Endothelial cell of umbilical vein (primary cell): Measurements from ENCODE around the gene PRUNE2. TPM values are rescaled to one million over a fixed set of nuclear protein-coding genes. Genes with fewer than 3 reads are reported as not detected.

Experiments used
- BruUV-seq: library from RNA; stranded (reverse); fragments of 400-500 nt; replicated peaks from 2 replicates; lab custom pipeline; 2021; lab: Mats Ljungman, UMichigan
- CTCF ChIA-PET: fragments of 300-600, 350-600 bp; sonication (Branson Sonifier 250); formaldehyde crosslinking; loops from one replicate; lab custom pipeline; 2021; ENCODE audit warnings: antibody characterized with exemption, inconsistent platforms; lab: Charles Lee
- POLR2A ChIA-PET: fragments of 300-600, 350-600 bp; sonication (Branson Sonifier 250); formaldehyde crosslinking; loops from one replicate; lab custom pipeline; 2021; ENCODE audit warnings: antibody characterized with exemption, inconsistent platforms; lab: Charles Lee
- DNase-seq: peaks from one replicate; pipeline ENCODE4 v3.0.0-alpha.2; 2011; ENCODE audit warnings: low read depth, low spot score
- FAIRE-seq: peaks from 2 replicates; lab custom pipeline; 2011; peaks lifted over from hg19 to GRCh38; lab: Jason Lieb, UNC
- H2AFZ ChIP-seq: 2 replicates; pipeline ENCODE4 v1.6.0; 2012; ENCODE audit warnings: low read depth, low read length, control low read depth, inconsistent platforms
- H3K27ac ChIP-seq: 2 replicates; pipeline ENCODE4 v1.5.1; 2011; ENCODE audit warnings: low read depth, mild to moderate bottlenecking, control low read depth, low read length, moderate library complexity; ENCODE audit not compliant: insufficient read depth
- H3K27me3 ChIP-seq, 2 experiments: 2 replicates each; pipeline versions ENCODE4 v1.6.0 to v1.6.1; 2011; ENCODE audit warnings: low read length in 2 of 2, mixed read lengths in 1 of 2; ENCODE audit not compliant: control insufficient read depth in 2 of 2, insufficient read depth in 2 of 2
- H3K36me3 ChIP-seq, 2 experiments: 2 replicates in 1 of 2; 3 replicates in 1 of 2; pipeline ENCODE4 v1.5.1; 2011; ENCODE audit warnings: low read length in 2 of 2, mild to moderate bottlenecking in 1 of 2, moderate library complexity in 1 of 2; ENCODE audit not compliant: control insufficient read depth in 2 of 2, insufficient read depth in 2 of 2; ENCODE audit errors: extremely low read depth in 1 of 2
- H3K4me1 ChIP-seq: 3 replicates; pipeline ENCODE4 v1.5.1; 2011; ENCODE audit warnings: mild to moderate bottlenecking, low read length; ENCODE audit not compliant: control insufficient read depth, insufficient read depth; ENCODE audit errors: extremely low read depth
- H3K4me2 ChIP-seq: 2 replicates; pipeline ENCODE4 v1.6.1; 2011; ENCODE audit warnings: low read length, control low read depth, mixed read lengths; ENCODE audit not compliant: insufficient read depth
- H3K4me3 ChIP-seq, 3 experiments: fragments of 200-600 bp in 1 of 3; sonication (generic), shearing (Covaris generic) in 1 of 3; replicated peaks in 1 of 3; 2 replicates each; pipeline ENCODE4 v1.5.1; 2011 to 2016; ENCODE audit warnings: control low read depth in 3 of 3, low read length in 3 of 3, mild to moderate bottlenecking in 2 of 3, inconsistent platforms in 1 of 3, low read depth in 1 of 3, moderate library complexity in 1 of 3; ENCODE audit not compliant: insufficient read depth in 1 of 3
- H3K79me2 ChIP-seq: 2 replicates; pipeline ENCODE4 v1.6.0; 2012; ENCODE audit warnings: low read length, inconsistent platforms; ENCODE audit not compliant: control insufficient read depth, insufficient read depth
- H3K9ac ChIP-seq: replicated peaks from 2 replicates; pipeline ENCODE3; 2011; ENCODE audit warnings: low read length, control low read depth; ENCODE audit not compliant: insufficient read depth; ENCODE audit errors: extremely low read depth
- H3K9me1 ChIP-seq: replicated peaks from 3 replicates; pipeline ENCODE4 v1.6.0; 2011; ENCODE audit warnings: mild to moderate bottlenecking, low read length; ENCODE audit not compliant: control insufficient read depth, insufficient read depth; ENCODE audit errors: extremely low read depth
- H3K9me3 ChIP-seq: replicated peaks from 2 replicates; pipeline ENCODE4 v1.5.1; 2012; ENCODE audit warnings: low read length, inconsistent platforms; ENCODE audit not compliant: control insufficient read depth, insufficient read depth
- H4K20me1 ChIP-seq: replicated peaks from 2 replicates; pipeline ENCODE3; 2011; ENCODE audit warnings: mild to moderate bottlenecking, low read length; ENCODE audit not compliant: control insufficient read depth, insufficient read depth; ENCODE audit errors: extremely low read depth
- CTCF ChIP-seq, 2 donors: IDR thresholded peaks; 1 replicate in 1 of 2; 2 replicates in 1 of 2; pipeline ENCODE4 v1.5.1; 2011; ENCODE audit warnings: low read length in 2 of 2, mild to moderate bottlenecking in 2 of 2, moderate library complexity in 2 of 2, control low read depth in 1 of 2, inconsistent platforms in 1 of 2, low read depth in 1 of 2; ENCODE audit not compliant: insufficient read depth in 1 of 2; ENCODE audit errors: extremely low read depth in 1 of 2
- EZH2 ChIP-seq: IDR thresholded peaks from 2 replicates; pipeline ENCODE4 v1.6.1; 2012; ENCODE audit warnings: borderline replicate concordance, low read depth, mild to moderate bottlenecking, moderate library complexity, low read length, inconsistent platforms; ENCODE audit not compliant: severe bottlenecking
- FOS ChIP-seq: IDR thresholded peaks from 2 replicates; pipeline ENCODE4 v1.6.1; 2011; ENCODE audit warnings: mild to moderate bottlenecking, low read length, moderate library complexity, borderline replicate concordance; ENCODE audit not compliant: insufficient read depth
- GATA2 ChIP-seq: IDR thresholded peaks from 2 replicates; pipeline ENCODE4 v1.7.0; 2011; ENCODE audit warnings: low read depth, mild to moderate bottlenecking, moderate library complexity, mixed read lengths, low read length; ENCODE audit not compliant: insufficient read length, insufficient read depth
- JUN ChIP-seq: IDR thresholded peaks from 2 replicates; pipeline ENCODE4 v1.6.1; 2011; ENCODE audit warnings: borderline replicate concordance, low read depth; ENCODE audit not compliant: insufficient read length, insufficient read depth
- MAX ChIP-seq: IDR thresholded peaks from 2 replicates; pipeline ENCODE4 v1.6.1; 2011; ENCODE audit not compliant: insufficient read depth, insufficient read length
- MYC ChIP-seq: IDR thresholded peaks from one replicate; pipeline ENCODE4 v1.6.1; 2011; ENCODE audit warnings: mild to moderate bottlenecking, low read depth, low read length
- POLR2A ChIP-seq: IDR thresholded peaks from 2 replicates; pipeline ENCODE4 v1.6.1; 2012; ENCODE audit warnings: low read depth, mild to moderate bottlenecking, control low read depth, low read length
- POLR2AphosphoS5 ChIP-seq: IDR thresholded peaks from 2 replicates; pipeline ENCODE4 v1.6.1; 2012; ENCODE audit warnings: low read depth, mild to moderate bottlenecking, control low read depth, low read length, moderate library complexity; ENCODE audit not compliant: insufficient read depth
- dilution Hi-C: fragments of 300-500 bp; cut with MboI; formaldehyde crosslinking; loops from one replicate; pipeline ENCODE4 v1.15.0; 2019; ENCODE audit warnings: low sequenced_read_pairs; ENCODE audit not compliant: extremely low pct_ligation_motif_present
- intact Hi-C: fragments of 100-400 bp; cut with micrococcal nuclease; formaldehyde crosslinking; loops from one replicate; pipeline ENCODE4 v1.10.0; 2022
- polyA plus RNA-seq, 4 experiments: library from polyadenylated mRNA; depleted of rRNA in 3 of 4; stranded (reverse) in 3 of 4; unstranded in 1 of 4; fragments of >200 nt; gene quantifications; 2 replicates each; pipeline versions ENCODE4 v1.2.1 to v1.2.3, GENCODE V29; 2011 to 2012; ENCODE audit warnings: missing spikeins in 1 of 4
- total RNA-seq: library from RNA; stranded (reverse); gene quantifications from 2 replicates; pipeline ENCODE4 v1.2.3, GENCODE V29; 2021

The PRUNE2 gene
- total and polyA plus RNA-seq, 2 donors (not counting 3 experiments of a cell fraction or from before 2014, with no cell fraction given): 15.8 to 21.7 TPM

GRCh38 chr9:76580820-76581219 is 325.1 kb downstream of the PRUNE2 start:
- Histone ChIP-seq H2AFZ (no peak overlapping the region), H3K36me3 (no peaks in the 10 kb centered on the region), H3K4me2 (no peak overlapping the region), H3K27ac (no peak overlapping the region), H3K9me1 (no peaks in the 10 kb centered on the region), H3K4me3 (no peak overlapping the region), H3K4me1 (peaks cover 2% of the 10 kb centered on the region), H3K9me3 (no peaks in the 10 kb centered on the region), H3K9ac (no peak overlapping the region), H3K27me3 (no peaks in the 10 kb centered on the region), H3K79me2 (no peaks in the 10 kb centered on the region), H4K20me1 (no peaks in the 10 kb centered on the region)
- dilution Hi-C loops (no loop called here), intact Hi-C loops (no loop called here)
- DNase-seq (no peak), FAIRE-seq (no peak)
- TF ChIP-seq EZH2: no peak
- no peak for TF ChIP-seq JUN
- TF ChIP-seq GATA2: no peak
- TF ChIP-seq POLR2AphosphoS5: no peak
- no peak for TF ChIP-seq POLR2A
- TF ChIP-seq CTCF (IDR thresholded peaks at IDR 0.05; ENCODE audit: extremely low read depth in 1 of 2, insufficient read depth in 1 of 2, low read depth in 1 of 2, low read length in 2 of 2): no peak
- TF ChIP-seq FOS: no peak
- no peak for TF ChIP-seq MYC
- no peak for TF ChIP-seq MAX
- ChIA-PET CTCF (interaction anchor here (0.6 kb wide), 1 partner anchor 12 kb away, joined by 3 read pairs; no protein-coding TSS in a partner anchor), POLR2A (no interaction called here)
- no TSS peak for BruUV-seq
